HG02588 (cell line): ENCODE results near the gene ENAH.

Experiments
- ATAC-seq: cut with Tn5 transposase; IDR thresholded peaks from one replicate; pipeline ENCODE4 v1.9.1; 2021; ENCODE audit warnings: mild to moderate bottlenecking, moderate library complexity; ENCODE audit not compliant: unreplicated experiment

Gene ENAH

DNA sequence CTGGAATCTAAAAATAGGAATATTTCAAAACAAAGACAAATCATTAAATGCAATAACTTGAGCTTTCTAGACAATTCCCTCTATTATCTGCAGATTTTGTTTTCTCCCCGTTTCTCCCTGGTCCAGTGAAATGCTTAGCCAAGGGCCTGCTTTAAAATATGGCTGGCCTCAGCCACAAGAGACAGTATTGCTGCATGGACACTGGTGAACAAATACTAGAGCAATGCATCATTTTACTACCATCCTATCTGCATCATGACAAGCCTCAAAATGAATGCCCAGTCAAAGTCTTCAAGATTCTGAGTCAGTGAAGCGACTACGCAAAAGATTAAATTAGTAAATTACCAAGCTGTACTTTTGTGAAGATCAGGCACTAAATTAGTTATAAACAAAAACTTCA lies 80.5 kb downstream of the ENAH start:
- ATAC-seq: no peak

DNA sequence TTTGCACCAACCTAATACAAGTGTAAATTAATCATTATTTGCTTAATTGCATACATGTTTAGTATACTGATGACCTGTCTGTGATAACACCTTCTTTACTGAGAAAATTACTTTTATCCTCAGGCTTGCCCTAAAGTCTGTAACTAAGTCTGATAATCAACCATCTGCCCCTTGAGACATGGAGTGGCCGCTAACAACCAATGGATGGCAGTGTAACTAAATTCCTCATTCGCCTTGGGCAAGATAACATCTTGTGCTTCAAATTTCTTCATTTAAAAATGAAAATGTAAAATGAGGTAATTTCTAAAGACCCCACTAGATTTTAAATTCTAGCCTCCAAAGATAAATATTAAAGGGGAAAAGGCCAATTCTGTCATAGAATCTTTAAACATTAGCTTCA lies 85.1 kb downstream of the ENAH start:
- no peak for ATAC-seq

DNA sequence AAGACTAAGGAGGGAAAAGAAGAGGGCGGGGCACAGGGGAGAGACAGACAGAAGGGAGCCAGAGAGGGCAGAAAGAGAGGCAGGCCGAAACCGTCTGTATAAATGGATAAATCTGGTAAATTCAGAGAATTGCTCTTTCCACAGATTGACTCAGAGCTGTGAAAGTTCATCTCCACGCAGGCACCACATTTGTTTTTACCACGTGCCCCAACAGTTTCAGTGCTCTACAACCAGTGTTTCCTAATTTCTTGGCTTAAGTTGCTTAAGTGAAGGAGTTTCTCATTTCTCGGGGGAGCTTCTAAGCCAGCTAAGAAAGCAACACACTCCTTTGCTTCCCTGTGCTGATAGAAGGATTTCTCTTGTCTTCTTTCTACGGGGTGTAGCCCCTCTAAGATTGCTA lies 87.1 kb downstream of the ENAH start:
- ATAC-seq: no peak

DNA sequence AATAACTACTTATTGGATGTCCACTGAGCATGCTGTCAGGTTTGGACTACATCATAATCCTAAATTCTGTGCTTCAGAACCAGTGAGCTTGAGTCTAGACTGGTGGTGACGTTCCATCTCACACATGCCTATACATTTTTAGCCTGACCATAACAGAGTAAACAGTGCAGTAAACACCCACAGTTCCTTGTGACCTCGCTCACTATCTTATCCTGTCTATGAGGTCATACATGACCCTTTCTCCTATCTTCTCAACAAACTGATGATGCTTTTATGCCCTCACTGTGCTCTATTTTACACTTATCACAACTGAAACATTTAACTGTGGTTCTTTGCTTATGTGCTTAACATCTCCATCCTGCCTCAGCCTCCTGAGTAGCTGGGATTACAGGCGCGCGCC lies 91.2 kb downstream of the ENAH start:
- no peak for ATAC-seq

DNA sequence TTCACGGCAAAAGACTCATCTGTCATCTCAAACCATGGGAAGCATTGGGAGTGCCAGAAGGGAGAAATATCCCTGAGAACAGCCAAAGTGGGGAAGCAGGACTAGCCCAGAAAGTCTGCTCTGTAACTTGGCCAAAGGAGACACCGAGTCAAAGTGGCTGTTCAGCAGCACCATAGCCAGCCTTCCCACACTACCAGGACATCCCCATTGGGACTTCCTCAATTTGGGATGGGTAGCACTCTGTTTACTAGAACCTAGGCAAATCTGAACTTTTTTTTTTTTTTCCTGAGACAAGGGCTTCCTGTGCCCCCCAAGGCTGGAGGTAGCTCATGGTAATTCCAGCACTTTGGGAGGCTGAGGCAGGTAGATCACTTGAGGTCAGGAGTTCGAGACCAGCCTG lies 93.0 kb downstream of the ENAH start:
- ATAC-seq: no peak

DNA sequence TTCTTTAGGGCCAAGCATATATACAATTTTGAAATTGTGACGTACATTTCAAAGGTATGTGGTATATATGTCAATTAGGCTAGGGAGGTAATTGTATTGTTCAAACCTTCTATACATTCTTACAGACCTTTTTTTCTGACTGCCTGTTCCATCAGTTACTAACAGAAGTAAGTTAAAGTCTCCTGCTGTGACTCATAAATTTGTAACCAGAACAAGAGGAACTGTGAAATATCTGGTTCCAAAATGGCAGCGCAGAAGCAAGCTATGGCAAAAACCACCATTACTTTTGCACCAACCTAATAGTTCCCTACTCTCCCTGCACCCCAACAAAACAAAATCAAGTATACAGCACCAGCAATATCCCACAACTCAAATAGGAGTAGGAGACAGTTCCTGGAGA lies 93.6 kb downstream of the ENAH start:
- no peak for ATAC-seq

DNA sequence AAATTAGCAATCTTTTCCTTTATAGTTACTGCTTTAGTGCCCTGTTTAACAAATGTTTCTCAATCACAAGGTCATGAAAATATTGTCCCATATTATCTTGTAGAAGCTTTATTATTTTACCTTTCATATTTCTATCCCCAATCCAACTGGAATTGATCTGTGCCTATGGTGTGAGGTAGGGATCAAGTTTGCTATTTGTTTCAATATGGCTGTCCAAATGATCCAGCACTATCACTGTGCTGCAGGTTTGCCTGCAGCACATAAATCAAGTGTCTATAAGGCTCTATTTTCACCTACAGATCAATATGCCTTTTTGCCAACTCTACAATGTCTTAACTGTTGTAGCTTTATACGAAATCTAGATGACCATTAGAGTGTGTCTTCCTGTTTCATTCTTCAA lies 96.2 kb downstream of the ENAH start:
- ATAC-seq: no peak

DNA sequence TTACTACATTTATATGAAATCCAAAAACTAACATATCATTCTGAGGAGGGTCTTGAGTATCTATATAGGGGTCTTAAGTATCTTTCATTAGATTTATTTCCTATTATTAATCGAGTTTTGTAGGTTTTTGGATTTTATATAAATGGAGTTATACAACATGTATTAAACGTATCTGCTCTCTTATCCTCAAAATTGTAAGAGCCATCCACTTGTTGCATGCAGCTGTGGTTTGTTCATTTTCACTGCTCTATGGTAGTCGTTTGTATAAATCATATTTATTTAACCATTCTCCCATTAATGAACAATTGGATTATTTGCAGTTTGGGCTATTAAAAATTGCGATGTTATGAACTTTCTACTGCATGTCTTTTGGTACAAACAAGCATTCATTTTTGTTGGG lies 97.1 kb downstream of the ENAH start:
- ATAC-seq: no peak

DNA sequence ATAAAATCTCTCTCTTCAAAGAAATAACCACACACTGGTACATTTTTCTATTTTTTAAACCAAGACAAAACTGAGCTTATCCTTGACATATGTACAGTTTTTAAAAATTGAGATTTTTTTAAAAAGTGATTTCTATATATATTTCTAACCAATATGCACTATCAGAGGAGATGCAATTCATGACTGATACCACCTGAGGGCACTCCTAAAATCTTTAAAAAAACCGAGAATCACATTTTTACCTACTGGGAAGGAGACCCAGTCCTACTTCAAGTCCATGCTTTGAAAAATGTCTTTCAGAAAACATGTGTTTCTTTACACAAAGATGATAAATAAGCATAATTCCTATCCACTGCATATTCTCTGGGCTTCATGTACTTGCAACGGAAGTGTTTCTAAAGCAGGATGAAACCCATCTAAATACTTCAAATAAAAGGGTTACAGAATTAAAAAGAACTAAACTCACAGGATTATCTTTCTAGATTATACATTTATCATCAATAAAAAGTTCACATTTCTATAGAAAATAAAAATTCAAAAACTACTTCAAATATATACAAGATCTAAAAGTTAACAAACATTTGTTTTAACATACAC lies 98.6 kb downstream of the ENAH start:
- no peak for ATAC-seq

DNA sequence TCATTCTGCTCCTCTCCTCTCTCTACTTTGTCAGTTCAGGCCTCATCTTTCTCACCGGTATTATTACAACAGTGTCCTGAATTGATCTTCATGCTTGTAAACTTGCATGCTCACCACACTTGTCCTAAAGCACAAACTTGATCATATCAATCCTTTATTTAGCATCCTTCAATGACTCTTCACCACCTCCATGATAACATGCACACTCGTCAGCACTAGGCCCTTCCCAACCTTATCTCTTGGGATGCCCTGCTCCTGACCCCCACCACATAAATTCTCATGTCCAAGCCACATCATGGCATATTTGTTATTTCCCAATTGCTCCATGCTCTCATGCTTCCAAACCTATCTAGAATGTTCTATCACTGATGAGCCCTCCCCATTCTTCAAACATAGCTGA lies 103.1 kb downstream of the ENAH start:
- ATAC-seq: no peak

DNA sequence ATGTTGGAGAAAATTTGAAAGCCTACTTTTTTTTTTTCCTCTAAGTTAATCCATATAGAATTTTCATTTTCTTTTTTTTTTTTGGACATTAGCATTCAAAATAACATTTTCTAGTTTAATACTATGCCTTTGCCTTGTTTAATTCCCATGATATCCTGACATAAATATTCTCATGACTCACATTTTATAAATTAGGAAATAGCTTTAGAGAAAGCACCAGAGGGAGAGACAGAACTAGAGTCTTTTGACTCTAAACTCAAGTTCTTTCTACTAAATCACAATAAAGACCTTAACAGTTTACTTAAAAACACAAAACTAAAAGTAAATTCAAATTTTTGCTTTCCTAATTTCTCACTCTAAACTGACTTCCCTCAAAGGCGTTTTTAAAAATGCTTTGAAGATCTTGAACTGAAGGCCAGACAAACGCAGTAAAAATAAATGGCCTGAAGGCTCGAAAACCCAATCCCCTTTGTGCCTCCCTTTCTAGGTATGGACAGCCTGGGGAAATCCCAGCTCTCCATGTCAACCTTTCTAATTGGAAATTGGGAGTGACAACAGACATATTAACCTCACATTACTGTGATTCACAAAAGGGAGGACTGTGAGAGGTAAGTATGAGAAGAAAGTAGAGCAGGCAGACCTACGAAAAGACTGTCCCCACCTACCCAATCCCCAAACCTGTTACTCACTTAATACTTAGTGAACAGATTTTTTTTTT lies 104.6 kb downstream of the ENAH start:
- ATAC-seq: no peak

DNA sequence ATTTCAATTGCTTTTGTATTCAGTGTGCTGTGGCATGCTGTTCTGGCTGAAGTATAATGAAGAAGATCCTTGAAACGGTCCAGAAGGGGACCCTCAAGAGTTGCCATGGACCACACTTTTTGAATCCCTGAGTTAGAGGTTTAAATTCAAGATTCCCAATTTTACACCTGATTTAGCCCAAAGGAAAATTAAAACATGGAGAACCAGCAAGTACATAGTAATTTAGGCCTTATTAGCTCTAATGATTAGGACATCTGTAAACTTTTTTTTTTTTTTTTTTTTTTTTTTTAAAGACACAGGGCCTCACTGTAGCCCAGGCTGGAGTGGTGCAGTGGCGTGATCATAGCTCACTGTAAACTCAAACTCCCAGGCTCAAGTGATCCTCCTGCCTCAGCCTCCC lies 107.3 kb downstream of the ENAH start:
- no peak for ATAC-seq

DNA sequence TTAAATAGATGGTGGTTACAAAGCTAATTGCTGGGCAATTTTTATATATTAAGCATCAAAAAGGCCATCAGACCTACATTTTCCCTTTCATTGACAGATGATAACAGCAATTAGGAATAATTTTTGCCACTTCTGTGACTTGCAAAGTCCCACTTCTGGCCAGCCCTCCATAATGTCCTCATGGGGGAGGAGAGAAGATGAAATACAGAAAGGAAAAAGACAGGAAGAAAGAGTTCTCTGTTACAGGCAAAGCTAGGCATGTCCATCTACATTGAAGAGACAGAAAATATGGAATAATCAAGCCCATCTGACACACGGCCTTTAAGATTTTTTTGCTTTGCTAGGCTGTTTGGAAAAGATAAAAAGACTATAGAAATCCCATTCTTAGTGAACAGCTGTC lies 108.0 kb downstream of the ENAH start:
- ATAC-seq: no peak

DNA sequence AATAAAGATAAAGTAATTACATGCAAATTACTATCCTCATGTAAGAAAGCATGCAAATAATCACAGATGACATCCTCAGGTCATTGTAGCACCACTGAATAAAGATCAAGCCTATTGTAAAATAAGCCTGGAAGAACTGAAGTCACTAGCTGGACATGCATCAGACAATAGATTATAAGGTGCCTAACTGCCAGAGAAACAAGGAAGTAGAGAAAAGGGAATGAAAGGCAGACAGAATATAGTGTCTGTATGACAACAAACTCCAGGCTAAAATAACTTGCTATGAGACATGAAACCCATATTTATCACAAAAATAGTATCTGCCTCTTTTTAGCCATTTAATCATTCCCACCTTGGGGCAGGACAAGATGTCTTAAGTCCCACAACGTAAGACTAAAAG lies 108.7 kb downstream of the ENAH start:
- ATAC-seq: no peak

DNA sequence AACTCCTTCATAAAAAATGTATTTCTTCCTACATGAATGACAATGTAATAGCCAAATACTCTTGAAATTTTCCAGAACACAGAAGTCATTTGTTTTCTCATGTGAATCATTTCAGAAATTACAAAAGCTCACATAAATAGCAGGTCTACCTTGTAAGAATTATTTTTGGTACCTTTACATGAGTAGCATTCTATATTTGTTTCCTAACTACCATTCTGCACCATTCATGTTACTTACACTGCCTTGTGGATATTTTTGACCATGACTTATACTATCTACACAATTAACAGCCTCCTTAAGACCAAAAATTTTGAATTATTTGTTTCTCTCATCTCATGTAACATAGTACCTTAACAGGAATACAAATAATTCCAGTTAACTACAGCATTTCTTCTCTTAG lies 109.6 kb downstream of the ENAH start:
- ATAC-seq: no peak

DNA sequence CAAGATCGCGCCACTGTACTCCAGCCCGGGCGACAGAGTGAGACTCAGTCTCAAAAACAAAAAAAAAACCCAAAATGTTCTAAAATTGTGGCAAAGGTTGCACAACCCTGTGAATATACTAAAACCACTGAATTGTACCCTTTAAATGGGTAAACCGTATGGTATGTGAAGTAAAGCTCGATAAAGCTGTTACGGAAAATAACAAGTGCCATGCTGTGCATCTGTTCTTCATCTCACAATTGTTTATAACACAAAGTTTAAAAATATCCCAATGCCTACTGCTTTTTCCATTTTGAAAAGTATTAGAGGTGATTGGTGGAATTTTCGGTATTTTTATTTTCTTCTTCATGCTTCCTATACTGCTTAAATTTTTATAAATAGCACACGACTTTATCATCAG lies 111.5 kb downstream of the ENAH start:
- no peak for ATAC-seq

DNA sequence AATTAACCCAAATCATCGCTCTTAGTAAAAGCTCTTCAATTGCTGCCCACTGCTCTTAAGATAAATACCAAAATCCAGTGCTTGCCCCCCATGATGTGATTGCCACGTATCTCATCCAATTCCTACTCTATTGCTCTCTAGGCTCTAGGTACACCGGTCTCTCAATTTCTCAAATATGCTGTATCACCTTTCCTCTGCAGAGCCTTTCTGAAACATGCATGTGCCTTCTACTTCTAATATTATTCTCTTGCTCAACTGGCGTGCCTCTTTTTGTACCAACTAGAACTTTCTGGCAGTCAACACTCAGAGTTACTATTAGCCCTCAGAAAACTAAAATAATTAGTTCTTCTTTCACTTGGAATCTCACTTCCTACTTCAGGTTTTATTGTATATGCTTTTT lies 113.3 kb downstream of the ENAH start:
- ATAC-seq: no peak

DNA sequence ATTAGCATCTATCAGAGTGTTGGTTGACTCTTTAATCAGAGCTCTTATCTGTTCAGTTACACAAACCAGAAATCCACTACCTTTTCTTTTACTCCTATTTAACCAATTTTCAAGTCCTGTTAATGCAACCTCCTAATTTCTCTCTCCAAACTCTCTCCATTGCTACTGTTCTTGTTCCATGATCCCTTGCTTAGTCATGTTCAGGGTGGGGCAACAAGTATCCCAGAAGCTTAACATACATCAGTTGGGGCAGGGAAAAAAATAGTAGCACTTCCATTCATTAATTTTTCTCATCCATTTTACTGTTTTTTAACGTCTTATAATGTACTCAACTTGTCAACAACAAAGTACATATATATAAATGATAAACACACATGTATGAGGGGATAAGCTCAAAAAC lies 113.9 kb downstream of the ENAH start:
- no peak for ATAC-seq

DNA sequence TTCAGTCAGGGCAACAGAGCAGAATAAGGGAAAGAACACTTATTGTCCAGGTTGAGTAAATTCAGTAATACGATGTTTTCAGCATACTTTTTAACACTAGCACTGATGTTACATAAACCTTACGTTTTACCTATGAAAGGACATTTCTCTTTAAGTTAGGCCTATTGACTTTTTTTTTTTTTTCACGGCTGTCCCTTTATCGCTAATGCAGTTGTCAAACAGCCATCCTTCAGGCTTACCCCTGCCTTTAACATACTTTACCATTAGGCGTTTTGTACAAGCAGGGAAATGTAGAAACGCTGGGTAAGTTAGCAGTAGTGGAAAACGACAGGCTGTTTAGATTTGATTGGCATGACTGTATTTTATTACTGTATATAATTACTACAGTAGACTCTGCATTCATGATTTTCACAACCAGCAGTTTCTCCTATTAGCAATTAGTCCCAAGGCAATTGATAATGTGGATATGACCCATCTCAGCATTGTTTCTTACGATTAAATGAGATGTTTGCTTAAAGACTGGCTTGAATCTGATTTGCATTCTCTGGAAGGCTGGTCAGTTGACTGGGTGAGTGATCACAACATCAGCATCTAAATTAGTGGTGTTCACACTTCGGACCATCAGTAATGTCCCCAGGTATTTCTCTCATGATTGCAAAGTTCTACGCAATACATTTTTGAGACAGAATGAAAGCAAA lies 115.2 kb downstream of the ENAH start:
- no peak for ATAC-seq

DNA sequence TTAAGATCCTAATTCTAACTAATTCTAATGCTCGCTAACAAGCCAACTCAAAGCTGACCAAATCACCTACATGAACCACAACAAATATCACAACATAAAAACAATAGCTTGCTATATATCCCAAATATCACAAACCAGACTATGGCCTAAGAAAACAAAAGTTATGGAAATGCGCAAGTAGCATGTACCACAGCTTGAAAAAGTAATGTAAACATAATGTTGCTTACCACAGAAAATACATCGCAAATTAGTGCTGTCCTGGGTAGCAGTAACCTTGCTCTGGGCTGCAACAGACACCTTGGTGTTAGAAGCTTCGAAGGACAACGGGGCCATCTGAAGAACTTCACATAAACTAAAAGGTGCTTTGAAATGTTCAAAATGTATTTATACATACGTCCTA lies 117.6 kb downstream of the ENAH start:
- ATAC-seq: no peak

DNA sequence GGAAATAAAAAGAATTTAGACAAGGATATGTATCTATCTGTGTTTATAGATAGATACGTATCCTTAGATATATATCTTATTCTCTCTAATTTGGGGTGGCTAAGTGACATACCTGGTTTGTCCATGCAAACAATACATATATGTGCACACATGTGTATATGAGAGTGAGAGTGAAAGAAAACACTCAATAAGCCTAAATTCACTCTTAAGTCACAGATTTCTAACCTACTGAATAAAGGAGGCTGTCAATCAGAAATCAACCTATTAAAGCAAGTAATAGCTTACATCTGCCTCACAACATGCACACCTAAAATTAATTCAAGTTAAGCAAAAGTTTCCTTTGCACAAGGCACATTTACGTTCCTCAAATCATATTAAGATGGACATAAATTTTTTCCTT lies 118.2 kb downstream of the ENAH start:
- no peak for ATAC-seq

DNA sequence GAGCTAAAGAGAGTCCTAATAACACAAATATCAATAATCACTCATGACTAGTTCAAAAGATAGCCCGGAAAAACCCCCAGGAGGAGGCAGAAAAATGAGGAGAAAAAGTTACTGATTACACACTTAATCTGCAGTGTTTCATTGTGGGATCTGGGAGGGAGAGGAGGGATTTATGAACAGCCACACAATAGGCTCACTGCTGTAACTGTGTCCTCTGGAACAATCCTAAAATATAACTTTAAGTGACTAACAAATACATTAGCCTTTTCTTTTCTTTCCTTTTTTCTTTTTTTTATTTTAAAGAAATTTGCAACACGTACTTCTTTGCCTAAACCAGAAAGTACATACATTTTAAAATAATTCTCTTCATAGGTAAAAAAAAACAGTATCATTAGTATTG lies 118.8 kb downstream of the ENAH start:
- ATAC-seq: no peak

DNA sequence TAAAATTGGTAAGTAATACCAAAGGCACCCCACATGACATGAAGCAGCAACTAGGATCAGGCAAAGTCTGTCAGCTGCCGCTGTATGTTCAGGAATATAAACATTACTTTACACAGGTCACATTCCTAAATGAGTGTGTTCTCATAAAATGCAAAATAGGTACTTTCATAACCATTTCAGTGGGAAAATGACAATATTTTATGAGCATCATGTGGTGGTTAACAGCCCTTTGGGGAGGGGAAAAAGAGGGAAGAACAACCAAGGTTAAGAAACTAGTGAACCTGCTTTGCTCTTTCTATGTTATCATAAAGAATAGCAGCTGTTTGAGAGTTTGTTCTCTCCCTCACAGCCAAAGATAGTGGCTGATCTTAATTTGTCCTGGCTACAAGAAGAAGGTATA lies 119.7 kb downstream of the ENAH start:
- ATAC-seq: no peak
